HG03095 (cell line): ENCODE data around the gene GTF2I.
"Not testable (repeated sequence)": the region's sequence is repeated elsewhere in the genome, so short reads cannot be mapped to it uniquely, and the experiment has no call there.

Source experiments
- ATAC-seq: cut with Tn5 transposase; IDR thresholded peaks from one replicate; pipeline ENCODE4 v1.9.1; 2021; ENCODE audit warnings: moderate library complexity; ENCODE audit not compliant: unreplicated experiment

The GTF2I gene

GRCh38 chr7:74709880-74710671 is 52.6 kb downstream of the GTF2I start:
- no peak for ATAC-seq

GRCh38 chr7:74713567-74713966 is 56.0 kb downstream of the GTF2I start:
- no peak for ATAC-seq

GRCh38 chr7:74717889-74718288 is 60.4 kb downstream of the GTF2I start:
- no peak for ATAC-seq

GRCh38 chr7:74718336-74718735 is 60.8 kb downstream of the GTF2I start:
- no peak for ATAC-seq

- no peak for ATAC-seq
Observed at GRCh38 chr7:74722153-74722552, 64.6 kb downstream of the GTF2I start.

- ATAC-seq: no peak
Observed at GRCh38 chr7:74725840-74726239, 68.3 kb downstream of the GTF2I start.

GRCh38 chr7:74726309-74727101 is 69.0 kb downstream of the GTF2I start:
- ATAC-seq: no peak

- not testable (repeated sequence) for ATAC-seq
Observed at GRCh38 chr7:74728686-74729085, 71.2 kb downstream of the GTF2I start.

- not testable (repeated sequence) for ATAC-seq
Observed at GRCh38 chr7:74730186-74730585, 72.7 kb downstream of the GTF2I start.

- not testable (repeated sequence) for ATAC-seq
Observed at GRCh38 chr7:74739974-74740703, 82.6 kb downstream of the GTF2I start.

- ATAC-seq: not testable (repeated sequence)
Observed at GRCh38 chr7:74743936-74744557, 86.5 kb downstream of the GTF2I start.

GRCh38 chr7:74753921-74754482 is 96.5 kb downstream of the GTF2I start:
- ATAC-seq: not testable (repeated sequence)

GRCh38 chr7:74756673-74757072 is 99.2 kb downstream of the GTF2I start:
- ATAC-seq: not testable (repeated sequence)

- ATAC-seq: not testable (repeated sequence)
Observed at GRCh38 chr7:74758268-74758667, 100.8 kb downstream of the GTF2I start.

- not testable (repeated sequence) for ATAC-seq
Observed at GRCh38 chr7:74758982-74759381, 101.5 kb downstream of the GTF2I start.

- peak; percentile 31 for ATAC-seq
Observed at GRCh38 chr7:74765205-74765918, 107.8 kb downstream of the GTF2I start.

GRCh38 chr7:74766509-74766908 is 109.0 kb downstream of the GTF2I start:
- ATAC-seq: not testable (repeated sequence)

GRCh38 chr7:74766991-74767390 is 109.5 kb downstream of the GTF2I start:
- not testable (repeated sequence) for ATAC-seq

GRCh38 chr7:74770062-74770461 is 112.5 kb downstream of the GTF2I start:
- not testable (repeated sequence) for ATAC-seq

- ATAC-seq: not testable (repeated sequence)
Observed at GRCh38 chr7:74772093-74772492, 114.6 kb downstream of the GTF2I start.
